NT2/D1 (cell line): Measurements from ENCODE around the gene GAK.
A peak's percentile ranks its signal among the peaks of the same experiment; 100 is the strongest.
"Not testable (repeated sequence)": the region's sequence is repeated elsewhere in the genome, so short reads cannot be mapped to it uniquely, and the experiment has no call there.

Source experiments
- DNase-seq: peaks from one replicate; pipeline ENCODE4 v3.0.0-alpha.2; 2011; ENCODE audit warnings: low read depth, low spot score
- H3K27me3 ChIP-seq: 2 replicates; pipeline ENCODE4 v1.6.0; 2011; ENCODE audit warnings: mild to moderate bottlenecking; ENCODE audit not compliant: insufficient read length, insufficient read depth
- H3K36me3 ChIP-seq: 2 replicates; pipeline ENCODE4 v1.6.1; 2011; ENCODE audit warnings: mild to moderate bottlenecking, low read length, mixed read lengths; ENCODE audit not compliant: insufficient read depth, insufficient read length
- H3K4me1 ChIP-seq: 2 replicates; pipeline ENCODE4 v1.5.1; 2011; ENCODE audit not compliant: insufficient read depth, insufficient read length
- H3K4me3 ChIP-seq: 2 replicates; pipeline ENCODE4 v1.5.1; 2011; ENCODE audit warnings: low read depth; ENCODE audit not compliant: insufficient read length
- H3K9ac ChIP-seq: 2 replicates; pipeline ENCODE4 v1.6.0; 2011; ENCODE audit warnings: low read depth; ENCODE audit not compliant: insufficient read length
- H3K9me3 ChIP-seq: 2 replicates; pipeline ENCODE4 v1.5.1; 2011; ENCODE audit warnings: mild to moderate bottlenecking, low read length; ENCODE audit not compliant: insufficient read depth
- SUZ12 ChIP-seq: IDR thresholded peaks from 2 replicates; pipeline ENCODE4 v1.6.1; 2011; ENCODE audit not compliant: insufficient read length, insufficient read depth; ENCODE audit errors: extremely low read depth
- YY1 ChIP-seq: IDR thresholded peaks from 2 replicates; pipeline ENCODE4 v1.6.1; 2011; ENCODE audit not compliant: insufficient read length, insufficient read depth
- ZNF274 ChIP-seq: IDR thresholded peaks from 2 replicates; pipeline ENCODE4 v1.6.1; 2011; ENCODE audit warnings: mild to moderate bottlenecking, low read depth, low read length

Gene GAK

DNA sequence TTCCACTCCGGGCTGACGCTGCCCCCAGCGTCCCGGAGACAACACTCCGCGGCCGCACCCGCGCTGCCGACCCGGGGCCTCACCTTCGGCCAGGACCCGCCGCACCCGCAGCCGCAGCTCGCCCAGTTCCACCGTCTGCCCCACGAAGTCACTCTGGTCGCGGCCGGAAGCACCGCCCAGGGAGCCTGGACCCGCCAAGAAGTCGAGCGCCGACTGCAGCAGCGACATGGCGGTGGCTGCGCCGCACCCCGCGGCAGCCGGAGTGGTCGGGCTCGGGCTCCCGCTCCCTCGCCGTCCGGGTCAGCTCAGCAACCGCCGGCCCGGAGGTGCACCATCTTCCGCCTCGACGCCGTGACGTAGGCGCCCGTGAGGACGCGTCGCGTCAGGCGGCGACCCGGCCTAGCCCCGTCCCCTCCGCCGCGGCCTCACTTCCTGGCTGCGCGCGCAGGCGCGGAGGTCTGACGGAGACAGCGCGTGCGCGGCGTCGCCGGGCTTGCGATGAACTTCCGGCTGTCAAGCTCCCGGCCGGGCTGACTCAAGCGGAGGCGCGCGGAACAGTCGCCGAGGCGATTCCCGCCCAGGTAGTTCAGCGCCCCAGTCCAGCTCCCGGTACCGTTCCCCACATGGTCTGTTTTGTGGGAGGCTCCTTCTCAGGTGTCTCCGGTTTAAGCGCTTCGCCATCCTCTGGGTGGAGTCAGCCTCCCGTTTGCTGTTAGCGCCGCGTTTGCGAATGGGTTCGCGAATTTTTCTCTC, at the start of gene GAK, which contains the start of gene TMEM175:
Gene GAK (minus strand): TSS at position 357 of the 753 bp plus-strand sequence. CDS start 129 bp downstream, at position 228.
Gene TMEM175 (plus strand): TSS at position 501 of the 753 bp plus-strand sequence. CDS start 15,280 bp downstream, outside the sequence.
- peak within 1 kb of the TSS; percentile 94 for H3K4me3 ChIP-seq
- DNase-seq: peak; percentile 96
- H3K4me1 ChIP-seq: no peaks in the 10 kb centered on the region
- peaks cover 10% of the 10 kb centered on the region for H3K36me3 ChIP-seq
- TF ChIP-seq SUZ12 (no peak), YY1 (no peak)
- peak within 1 kb of the TSS; percentile 97 for H3K9ac ChIP-seq
- no peaks in the 10 kb centered on the region for H3K9me3 ChIP-seq
- H3K27me3 ChIP-seq: no peaks in the 10 kb centered on the region

DNA sequence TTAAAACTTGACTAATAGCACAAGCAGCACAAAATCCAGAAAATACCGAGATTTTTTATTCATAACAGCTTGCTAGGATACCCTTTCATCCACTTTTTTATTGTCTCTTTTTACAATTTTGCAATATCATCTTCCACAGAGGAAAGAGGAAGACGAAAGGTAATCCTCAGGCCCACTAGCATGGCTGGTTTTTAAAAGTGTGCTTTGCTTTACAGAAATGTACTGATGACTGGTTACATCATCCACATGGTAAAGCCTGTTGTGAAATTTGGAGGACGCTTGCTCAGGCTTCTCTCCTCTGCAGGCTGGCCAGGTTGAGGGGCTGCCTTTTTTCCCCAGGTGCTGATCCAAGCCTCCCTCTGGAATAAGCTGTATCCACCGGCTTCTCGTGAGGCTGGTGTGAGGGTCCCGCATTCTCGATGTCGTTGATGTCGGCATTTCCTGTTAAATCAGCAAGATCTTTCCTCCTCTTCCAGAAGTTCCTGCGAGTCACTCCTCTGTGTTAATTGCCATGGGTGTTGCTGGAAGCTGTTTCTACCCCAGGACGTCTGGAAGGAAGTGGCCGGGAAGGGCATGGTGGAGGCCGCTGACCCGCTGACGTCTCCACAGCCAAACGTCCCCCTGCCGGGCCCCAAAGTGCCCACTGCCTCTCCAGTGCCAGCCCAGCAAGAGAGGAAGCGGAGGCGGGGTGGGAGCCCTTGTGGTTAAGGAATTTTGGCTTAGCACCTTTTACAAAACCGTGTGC, 47.0 kb upstream of the GAK start:
- peaks cover 14% of the 10 kb centered on the region; the same call in 1 of the 2 replicates for H3K9me3 ChIP-seq
- no peak overlapping the region for H3K4me3 ChIP-seq
- no peaks in the 10 kb centered on the region for H3K4me1 ChIP-seq
- TF ChIP-seq SUZ12 (no peak), ZNF274 (no peak), YY1 (no peak)
- no peaks in the 10 kb centered on the region for H3K36me3 ChIP-seq
- no peak for DNase-seq
- peaks cover 10% of the 10 kb centered on the region for H3K27me3 ChIP-seq
- peak overlapping the region; percentile 13 for H3K9ac ChIP-seq

- not testable (repeated sequence) for H3K9ac ChIP-seq, H3K4me3 ChIP-seq, DNase-seq, H3K4me1 ChIP-seq, H3K36me3 ChIP-seq
- Histone ChIP-seq H3K9me3 (peaks cover 15% of the 10 kb centered on the region; the same call in 1 of the 2 replicates), H3K27me3 (peaks cover 37% of the 10 kb centered on the region)
These were observed 43.9 kb upstream of the GAK start for GRCh38 chr4:976016-976415.

- Histone ChIP-seq H3K4me1 (peaks cover 16% of the 10 kb centered on the region), H3K9me3 (peaks cover 15% of the 10 kb centered on the region; the same call in 1 of the 2 replicates), H3K36me3 (no peaks in the 10 kb centered on the region), H3K4me3 (no peak overlapping the region), H3K27me3 (peaks cover 38% of the 10 kb centered on the region), H3K9ac (no peak overlapping the region)
- TF ChIP-seq SUZ12: no peak
- no peak for TF ChIP-seq YY1
- no peak for TF ChIP-seq ZNF274
- DNase-seq: no peak
These were observed 42.6 kb upstream of the GAK start for GRCh38 chr4:974668-975067.

- Histone ChIP-seq H3K36me3 (no peaks in the 10 kb centered on the region), H3K27me3 (peaks cover 38% of the 10 kb centered on the region), H3K4me3 (peak within 1 kb of the TSS; percentile 71), H3K9me3 (peaks cover 15% of the 10 kb centered on the region; the same call in 1 of the 2 replicates), H3K9ac (peak within 1 kb of the TSS; percentile 81), H3K4me1 (peaks cover 20% of the 10 kb centered on the region)
- TF ChIP-seq ZNF274 (no peak), SUZ12 (no peak), YY1 (no peak)
- DNase-seq: peak; percentile 36
These were observed 41.6 kb upstream of the GAK start, which contains the start of gene DGKQ for GRCh38 chr4:973431-974397. Gene DGKQ, minus strand, starts transcription at chr4:973569. Its CDS starts 87 bp downstream, at chr4:973482.

DNA sequence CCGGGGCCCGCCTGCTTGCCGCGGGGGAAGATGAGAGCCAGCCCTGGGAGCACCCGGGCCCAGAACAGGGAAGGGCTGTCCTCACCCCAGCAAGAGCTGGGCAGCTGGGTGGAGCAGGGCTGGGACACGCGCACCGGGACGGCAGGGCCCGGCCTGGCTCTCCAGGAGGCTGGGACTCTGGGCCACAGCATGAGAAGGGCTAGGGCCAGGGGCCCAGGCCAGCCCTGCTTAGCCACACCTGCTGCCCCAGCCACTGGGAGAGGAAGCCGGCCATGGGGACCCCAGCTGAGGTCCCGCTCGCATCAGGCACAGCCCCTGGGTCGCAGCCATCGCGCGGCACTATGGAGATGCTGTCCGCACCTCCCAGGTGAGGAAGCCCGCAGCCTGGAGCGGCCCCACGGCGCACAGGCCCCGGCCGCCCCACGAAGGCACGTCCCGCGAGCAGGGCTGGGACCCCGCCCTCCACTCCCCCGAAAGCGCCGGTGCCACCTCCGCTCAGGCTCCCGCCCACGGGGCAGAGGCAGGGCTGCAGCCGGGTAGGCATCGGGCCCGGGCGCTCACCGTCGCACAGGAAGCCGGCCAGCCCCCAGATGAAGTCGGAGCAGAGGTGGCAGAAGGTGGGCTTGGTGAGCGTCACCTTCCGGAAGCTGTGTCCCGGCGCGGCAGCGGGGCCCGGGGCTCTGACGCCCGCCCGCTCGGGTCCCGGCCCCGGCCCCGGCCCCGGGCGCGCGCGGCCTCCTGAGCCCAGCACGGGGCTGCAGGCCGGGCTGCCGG, 40.7 kb upstream of the GAK start:
- H3K4me1 ChIP-seq: peaks cover 26% of the 10 kb centered on the region
- H3K4me3 ChIP-seq: peak overlapping the region; percentile 71
- no peaks in the 10 kb centered on the region for H3K36me3 ChIP-seq
- TF ChIP-seq ZNF274 (no peak), SUZ12 (no peak), YY1 (no peak)
- H3K9ac ChIP-seq: peak overlapping the region; percentile 81
- no peak for DNase-seq
- H3K9me3 ChIP-seq: peaks cover 15% of the 10 kb centered on the region; the same call in 1 of the 2 replicates
- H3K27me3 ChIP-seq: peaks cover 38% of the 10 kb centered on the region
